HG03039 (cell line): ENCODE data around the gene RTN4IP1.
"Not testable (repeated sequence)": the region's sequence is repeated elsewhere in the genome, so short reads cannot be mapped to it uniquely, and the experiment has no call there.

Experiments used
- ATAC-seq: cut with Tn5 transposase; IDR thresholded peaks from one replicate; pipeline ENCODE4 v1.9.1; 2021; ENCODE audit warnings: mild to moderate bottlenecking, moderate library complexity; ENCODE audit not compliant: unreplicated experiment

RTN4IP1 gene

DNA sequence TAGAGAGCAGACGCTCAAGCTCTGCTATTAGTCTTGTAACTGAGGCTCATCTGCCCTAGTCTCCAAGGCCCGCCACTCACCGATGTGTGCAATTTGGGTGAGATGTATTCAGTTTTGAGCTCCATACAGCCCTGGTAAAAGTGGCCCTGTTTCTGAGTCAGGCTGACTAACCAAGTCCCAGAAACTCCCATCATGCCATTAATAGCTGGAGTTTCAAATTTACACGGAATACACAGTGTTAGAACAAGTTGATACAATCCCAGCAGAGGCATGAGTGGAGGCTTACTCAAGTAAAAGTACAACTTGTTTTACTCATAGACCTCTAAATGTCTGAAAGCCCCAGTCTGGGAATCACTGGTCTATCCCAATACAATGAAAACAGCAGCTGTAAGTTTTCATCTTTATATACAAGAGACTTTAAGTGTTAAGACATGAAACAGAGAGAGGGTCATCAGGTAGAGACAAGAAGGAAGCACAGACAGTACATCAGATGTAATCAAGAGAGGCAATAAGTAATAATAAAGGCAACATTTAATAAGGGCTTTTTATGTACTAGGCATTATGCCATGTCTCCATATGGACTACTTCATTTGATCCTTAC, 42.4 kb downstream of the RTN4IP1 start:
- no peak for ATAC-seq

DNA sequence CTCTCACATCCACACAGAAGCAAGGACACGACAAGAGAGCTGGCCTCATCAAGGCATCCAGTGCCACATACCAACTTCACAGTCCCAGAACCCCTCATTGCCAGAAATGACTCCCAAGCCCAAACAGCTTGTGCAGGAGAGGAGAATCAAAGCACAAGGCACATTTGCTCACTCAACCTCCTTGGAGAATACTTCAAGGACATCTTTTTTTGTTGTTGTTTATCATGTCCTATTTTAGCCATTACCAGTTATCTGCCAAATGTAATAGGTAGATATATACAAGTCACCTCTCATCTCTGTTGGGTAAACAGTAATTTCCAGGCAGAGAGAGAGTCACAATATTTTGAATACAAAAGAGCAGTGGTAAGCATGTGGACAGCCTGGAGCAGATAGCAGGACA, 47.8 kb downstream of the RTN4IP1 start:
- no peak for ATAC-seq

DNA sequence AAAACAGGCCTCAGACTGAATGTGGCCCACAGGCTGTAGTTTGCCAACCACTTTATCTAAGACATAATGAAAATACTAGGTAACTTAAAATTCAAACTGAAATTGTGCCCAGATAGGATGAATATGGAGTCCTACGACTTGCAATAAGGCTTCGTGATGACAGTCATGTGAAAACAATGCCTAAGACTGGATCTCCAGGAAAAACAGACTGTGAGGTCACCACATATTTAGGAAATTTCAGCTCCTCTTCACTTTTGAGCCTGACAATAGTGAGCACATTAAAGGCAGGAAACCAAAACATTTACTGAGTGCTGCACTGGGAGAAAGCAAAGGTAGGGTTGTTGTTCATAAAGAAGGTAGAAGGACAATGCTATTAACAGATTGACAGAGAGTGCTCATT, 50.0 kb downstream of the RTN4IP1 start:
- ATAC-seq, result no peak

DNA sequence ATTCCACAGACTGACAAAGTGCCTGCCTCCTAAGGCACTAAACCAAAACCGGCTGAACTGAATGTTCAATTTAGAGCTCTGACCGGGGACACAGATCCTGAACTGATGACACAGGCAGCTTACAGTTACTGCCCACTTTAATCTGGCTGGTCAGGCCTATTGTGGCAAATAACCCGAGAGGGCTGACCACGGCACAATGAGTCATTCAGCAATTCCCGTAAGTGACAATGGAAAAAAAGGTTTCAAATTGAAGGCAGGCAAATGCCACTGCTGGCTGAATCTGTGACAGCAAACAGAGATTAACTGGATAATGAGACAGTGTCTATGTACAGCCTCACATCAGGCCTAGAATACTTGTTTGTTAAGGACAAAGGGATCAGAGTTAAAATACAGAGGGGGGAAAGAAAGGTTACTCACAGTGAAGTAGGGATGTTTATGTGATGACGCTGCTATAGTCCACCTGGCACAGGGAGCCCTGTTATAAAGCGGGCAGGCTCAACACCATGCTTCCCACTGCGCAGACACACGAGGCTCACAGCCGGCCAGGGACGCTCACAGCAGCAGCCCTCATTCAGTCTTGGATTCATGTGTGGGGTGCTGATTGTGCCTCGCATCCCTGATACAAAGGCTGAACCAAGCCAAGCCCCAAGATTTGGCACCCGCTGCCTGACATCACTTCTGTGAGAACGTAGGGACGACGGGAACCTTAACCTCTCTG, 54.4 kb downstream of the RTN4IP1 start:
- ATAC-seq, result no peak

DNA sequence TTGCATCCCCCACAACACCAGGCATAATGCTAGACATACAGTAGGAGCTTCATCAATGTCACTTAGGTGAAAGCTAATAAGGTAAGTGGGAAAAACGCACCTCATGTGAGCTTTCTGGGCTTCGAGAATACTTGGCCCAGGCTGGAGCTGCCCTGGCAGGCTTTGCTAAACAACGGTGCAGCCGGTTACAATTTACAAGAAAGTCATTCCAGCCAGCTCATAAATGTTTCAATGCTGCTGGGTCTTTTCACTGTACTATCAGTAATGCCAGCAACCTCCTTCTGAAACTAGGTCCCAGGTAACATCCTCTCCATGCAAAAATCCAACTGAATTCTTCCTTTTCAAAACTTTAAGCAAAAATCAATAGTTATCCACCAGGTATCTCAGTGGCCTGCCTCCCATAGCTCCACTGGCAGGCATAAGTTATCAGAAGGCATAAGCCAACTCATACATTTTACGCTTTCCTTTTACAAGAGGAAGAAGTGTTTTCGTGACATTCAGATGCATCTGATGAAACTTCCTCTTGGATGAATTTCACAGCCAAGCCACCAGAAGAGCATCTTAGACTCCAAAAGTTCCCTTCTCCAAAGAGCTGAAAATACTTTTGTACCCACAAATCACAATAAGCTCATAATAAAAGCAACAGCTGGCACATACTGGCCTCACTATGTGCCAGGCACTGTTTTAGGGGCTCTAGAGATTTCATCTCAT, 56.3 kb downstream of the RTN4IP1 start:
- ATAC-seq, result no peak

DNA sequence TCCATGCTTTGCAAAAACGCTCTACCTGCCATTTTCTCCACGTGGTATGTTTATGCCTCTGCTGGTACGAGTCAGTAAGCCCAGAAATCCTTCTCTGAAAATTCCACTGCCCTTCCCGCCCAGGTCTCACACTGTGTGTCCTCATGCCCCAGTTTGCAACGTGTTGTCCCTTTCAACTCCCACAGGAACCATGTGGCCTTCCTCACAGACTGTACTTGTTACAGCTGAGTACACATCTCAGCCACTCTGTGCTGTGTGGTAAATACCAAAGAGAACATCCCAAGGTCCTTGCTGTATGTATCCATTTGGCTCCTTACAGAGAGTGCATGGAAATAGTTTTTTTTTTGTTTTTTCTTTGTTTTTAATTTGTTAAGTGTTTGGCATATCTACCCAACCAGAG, 56.9 kb downstream of the RTN4IP1 start:
- ATAC-seq, result no peak

DNA sequence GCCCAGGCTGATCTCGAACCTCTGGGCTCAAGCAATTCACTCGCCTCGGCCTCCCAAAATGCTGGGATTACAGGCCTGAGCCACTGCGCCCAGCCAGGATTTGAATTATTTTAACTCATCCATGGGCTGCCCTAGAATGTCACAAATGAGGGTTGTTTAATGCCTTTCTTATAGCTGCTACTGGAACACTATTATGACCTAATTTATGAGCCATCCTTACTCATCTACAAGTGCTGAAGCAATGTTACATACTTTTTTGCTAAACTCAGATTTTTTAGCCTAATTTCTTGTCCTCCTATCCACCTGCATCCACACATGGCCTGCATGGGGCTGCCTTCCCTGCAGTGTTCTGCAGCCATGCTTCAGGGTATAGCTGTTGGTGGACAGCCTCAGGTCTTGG, 59.9 kb downstream of the RTN4IP1 start:
- ATAC-seq, result no peak

DNA sequence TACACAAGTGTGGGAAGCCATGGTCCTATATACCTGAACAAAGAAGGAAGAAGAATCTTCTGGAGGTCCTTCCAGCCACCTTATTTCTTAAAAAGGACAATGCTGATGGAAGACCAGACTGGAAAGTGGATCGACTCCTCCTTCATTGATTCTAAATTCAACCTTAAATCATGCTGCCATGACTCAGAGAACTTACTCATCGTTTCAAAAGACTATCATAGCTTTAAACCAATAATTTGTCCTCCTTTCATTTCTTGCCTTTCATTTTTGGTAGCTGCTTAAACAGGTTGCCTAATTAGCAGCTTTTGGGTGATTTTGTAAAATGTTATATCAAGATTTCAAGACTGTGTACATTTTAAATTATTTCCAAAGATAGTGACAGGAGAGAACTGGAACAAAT, 60.8 kb downstream of the RTN4IP1 start:
- ATAC-seq, result no peak

DNA sequence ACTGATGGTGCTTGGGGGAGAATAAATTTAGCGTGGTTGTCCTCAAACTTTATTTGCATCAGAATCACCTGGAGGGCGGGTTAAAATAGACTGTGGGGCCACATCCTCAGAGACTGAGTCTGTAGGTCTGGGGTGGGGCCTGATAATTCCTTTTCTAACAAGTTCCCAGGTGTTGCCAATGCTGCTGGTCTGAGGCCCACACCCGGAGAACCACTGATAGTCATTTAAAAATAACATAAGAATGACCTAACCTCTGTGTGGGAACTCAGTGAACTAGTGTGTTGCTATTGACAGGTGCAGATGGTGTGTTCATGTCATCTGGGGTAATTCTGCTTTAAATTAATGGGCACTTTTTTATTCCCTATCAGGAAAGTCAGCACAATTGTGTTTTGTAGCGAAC, 64.8 kb downstream of the RTN4IP1 start:
- ATAC-seq, result no peak

DNA sequence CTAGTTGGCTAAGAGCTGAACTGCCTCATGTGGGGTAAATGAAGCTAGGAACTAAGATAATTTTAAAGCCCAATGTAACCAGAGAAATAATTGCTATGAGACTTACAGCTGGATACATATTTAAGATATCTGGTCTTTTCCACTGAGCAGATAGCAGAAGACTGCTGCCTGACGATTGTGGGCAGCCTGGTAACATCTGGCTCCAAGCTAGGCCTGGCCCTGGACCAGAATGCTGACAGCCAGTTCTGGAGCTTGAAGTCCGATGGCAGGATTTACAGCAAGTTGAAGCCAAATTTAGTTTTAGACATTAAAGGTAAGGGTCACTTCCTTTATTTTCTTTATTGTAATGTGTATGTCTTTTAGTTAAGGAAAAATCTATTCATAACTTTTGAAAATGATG, 65.7 kb downstream of the RTN4IP1 start:
- no peak for ATAC-seq

DNA sequence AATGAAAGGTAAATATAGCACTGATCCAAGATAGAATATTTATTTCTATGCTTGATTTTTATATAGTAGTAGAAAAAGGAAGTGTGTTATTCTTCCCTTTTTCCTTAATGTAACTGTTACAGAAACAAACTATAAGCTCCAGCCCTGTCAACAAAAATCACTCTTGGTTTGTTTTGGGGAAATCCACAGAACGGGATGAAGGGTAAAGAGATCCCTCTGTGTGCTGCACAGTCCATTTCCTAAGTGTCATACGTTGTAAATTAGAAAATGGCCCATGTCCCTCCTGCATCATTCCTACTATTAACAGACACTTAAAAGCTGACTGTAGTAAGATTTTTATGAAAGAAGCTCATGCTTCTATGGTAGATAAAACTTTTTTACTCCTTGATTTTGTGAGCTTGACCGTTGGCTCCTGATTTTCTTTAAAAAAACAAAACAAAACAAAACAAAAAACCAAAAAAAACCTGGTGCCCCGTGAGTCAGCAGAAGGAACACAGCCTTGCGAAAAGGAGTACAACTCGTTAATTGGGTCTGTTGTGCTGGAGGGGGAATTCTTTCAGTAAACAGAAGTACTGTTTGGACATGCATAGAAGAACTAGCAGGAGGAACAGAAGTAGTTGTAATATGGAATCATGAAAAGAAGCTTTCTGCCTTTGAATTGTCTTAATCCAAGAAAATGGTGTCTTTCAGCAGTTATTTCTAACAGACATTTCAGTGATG, 67.5 kb downstream of the RTN4IP1 start:
- no peak for ATAC-seq

DNA sequence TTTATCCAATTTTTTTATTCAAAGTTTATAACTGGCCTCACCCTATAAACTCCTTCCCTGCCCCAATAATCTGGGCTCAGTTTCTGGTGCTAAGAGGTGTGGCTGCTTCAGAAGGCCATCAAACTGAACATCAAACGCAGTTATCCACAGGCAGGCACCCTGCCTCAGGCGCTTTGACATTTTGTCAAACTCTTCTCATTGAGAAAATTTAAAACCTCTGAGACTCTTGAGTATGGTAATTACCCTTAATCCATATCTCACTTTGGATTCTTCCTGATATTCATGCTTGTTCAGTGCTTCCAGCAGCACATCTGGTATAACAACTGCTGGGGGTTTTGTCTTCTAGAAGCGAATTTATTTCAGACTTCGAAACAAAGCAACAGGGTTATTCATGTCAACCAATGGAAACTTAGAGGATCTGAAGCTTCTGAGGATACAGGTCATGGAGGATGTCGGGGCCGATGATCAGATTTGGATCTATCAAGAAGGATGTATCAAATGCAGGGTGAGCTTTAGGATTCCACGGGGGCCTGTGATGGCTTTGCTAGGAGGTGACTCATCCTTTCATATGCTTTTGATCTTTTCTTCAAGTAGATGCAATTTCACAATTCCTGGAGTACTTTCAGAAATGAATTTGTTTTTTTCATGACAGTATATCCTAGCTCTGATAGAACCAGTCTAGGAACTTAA, 68.2 kb downstream of the RTN4IP1 start:
- ATAC-seq, result no peak

DNA sequence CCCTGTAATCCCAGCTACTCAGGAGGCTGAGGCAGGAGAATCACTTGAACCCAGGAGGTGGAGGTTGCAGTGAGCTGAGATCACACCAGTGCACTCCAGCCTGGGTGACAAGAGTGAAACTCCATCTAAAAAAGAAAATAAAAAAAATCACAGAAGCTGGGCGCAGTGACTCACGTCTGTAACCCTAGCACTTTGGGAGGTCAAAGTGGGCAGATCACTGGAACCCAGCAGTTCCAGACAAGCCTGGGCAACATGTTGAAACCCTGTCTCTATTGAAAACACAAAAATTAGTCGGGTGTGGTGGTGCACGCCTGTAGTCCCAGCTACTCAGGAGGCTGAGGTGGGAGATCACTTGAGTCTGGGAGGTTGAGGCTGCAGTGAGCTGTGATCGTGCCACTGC, 69.6 kb downstream of the RTN4IP1 start:
- ATAC-seq, result not testable (repeated sequence)

DNA sequence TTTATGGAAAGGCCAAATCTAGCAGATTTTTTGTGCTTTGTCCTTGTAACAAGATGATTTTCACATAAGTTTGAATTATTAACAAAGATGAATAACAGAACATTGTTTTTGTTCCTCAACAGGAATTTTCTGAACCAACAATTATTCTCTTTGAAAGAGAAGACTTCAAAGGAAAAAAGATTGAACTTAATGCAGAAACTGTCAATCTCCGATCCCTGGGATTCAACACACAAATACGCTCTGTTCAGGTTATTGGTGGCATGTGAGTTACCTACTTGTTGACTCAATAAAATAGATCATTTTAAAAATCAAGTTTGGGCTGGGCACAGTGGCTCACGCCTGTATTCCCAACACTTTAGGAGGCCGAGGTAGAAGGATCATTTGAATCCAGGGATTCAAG, 70.9 kb downstream of the RTN4IP1 start:
- ATAC-seq, result no peak

DNA sequence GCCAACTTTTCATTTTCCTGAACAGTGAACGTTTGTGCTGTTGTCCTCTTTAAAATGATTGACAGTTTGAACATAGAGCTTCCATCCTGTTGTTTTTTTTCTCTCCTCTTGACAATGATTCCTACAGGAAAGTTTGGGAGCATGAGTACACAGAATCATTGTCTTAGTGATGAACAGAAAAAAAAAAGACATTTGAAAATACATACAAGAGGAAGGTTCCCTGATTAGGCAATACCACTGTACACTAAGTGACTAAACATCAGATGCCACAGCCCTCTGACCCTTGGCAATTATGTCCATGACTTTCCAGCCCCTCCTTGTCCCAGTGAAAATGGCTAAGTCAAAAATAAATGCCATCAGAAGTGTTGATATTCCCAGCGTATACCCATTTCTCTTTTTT, 71.5 kb downstream of the RTN4IP1 start:
- ATAC-seq, result no peak

DNA sequence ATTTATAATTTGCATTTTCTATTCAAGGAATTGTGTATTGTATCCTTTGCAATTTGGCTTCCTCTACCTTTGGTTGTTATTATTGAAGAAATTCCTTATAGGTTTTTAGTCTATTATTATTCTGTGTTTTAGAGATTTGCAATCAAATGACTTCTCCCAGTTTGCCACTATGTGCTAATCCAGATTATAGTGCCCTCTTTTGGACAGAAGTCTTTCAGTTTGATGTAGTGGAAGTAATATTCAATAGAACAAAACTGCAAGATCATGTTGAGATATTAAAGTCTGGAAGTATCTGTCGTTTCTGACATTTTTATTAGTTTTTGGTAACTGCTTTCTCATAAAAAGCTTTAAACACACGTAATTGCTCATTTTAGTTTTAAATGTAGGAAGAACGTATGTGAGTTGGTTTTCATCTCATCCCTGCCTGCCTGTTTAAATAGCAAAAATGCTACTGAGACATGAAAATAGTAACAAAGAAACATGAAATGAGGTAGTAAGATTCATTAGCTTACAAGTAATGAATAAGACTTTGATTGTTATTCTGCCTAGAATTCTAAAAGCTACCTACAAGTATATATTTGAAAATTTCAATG, 72.8 kb downstream of the RTN4IP1 start:
- ATAC-seq, result no peak

DNA sequence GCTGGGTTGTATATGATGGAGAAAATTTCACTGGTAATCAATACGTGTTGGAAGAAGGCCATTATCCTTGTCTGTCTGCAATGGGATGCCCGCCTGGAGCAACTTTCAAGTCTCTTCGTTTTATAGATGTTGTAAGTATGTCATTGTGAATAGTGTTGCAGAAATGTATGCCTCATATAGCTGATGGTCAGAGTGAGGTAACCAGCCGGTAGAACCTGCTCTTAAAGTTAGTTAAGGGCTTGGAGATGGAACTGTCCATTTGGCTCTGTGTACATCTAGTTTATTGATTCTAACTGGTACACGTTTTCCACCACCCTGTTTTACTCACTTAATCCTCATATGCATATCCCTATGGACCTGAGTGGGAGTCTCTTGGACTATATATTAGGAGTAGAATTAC, 73.5 kb downstream of the RTN4IP1 start:
- no peak for ATAC-seq

DNA sequence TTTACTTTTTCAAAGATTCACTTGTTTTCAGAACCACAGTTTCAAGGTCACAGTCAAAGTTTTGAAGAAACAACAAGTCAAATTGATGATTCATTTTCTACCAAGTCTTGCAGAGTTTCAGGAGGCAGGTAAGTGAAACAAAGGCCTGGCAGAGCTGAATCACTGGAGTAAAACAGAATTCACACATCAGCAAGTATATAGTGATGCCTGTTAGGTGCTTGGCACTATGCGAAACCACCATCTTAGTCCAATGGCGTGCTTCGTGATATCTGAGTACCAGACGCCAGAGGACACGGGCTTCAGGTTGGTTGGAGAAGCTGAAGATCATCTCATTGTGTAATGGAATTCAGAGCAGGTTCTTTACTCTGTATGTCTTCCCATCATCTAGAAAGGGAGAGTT, 75.9 kb downstream of the RTN4IP1 start:
- no peak for ATAC-seq

DNA sequence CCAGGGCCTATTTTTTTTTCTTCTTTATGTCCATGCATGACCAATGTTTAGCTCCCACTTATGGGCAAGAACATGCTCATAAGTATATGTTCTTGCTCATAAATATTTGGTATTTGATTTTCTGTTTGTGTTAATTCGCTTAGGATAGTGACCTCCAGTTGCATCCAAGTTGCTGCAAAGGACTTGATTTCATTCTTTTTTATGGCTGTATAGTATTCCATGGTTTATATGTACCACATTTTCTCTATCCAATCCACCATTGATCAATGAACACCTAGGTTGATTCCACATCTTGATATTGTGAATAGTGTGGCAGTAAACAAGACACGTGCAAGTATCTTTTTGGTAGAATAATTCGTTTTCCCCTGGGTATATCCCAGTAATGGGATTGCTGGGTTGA, 78.1 kb downstream of the RTN4IP1 start:
- ATAC-seq, result no peak

DNA sequence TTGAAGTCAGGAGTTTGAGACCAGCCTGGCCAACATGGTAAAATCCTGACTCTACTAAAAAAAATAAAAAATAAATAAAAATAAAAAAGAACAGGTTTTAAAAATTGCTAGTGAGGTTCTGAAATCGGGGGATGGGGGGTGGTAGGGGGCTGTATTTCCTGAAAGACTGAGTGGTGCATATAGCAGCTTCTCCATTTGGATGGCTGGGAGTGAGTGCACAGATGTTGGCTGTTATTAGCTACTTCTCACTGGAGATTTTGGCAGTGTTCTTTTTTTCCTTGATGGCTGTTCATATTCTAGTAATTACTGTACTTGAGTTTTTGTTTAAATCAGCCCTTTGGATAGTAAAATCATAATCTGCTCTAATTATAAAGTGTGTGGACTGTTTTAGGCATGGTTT, 79.8 kb downstream of the RTN4IP1 start:
- no peak for ATAC-seq
